Smooth muscle cell (in vitro differentiated cells): ENCODE data around the gene GABPB2. TPM values are rescaled to one million over a fixed set of nuclear protein-coding genes. Genes with fewer than 3 reads are reported as not detected.

ENCODE experiments used
- DNase-seq: peaks from one replicate; lab custom pipeline; 2025; ENCODE audit not compliant: unreplicated experiment; lab: John Stamatoyannopoulos, UW
- H2AFZ ChIP-seq: fragments of 200-600 bp; sonication (generic); 2 replicates; pipeline ENCODE4 v1.6.0; 2016; ENCODE audit warnings: antibody characterized with exemption, low read depth, mild to moderate bottlenecking
- H3F3A ChIP-seq: fragments of 200-600 bp; sonication (generic); 2 replicates; pipeline ENCODE4 v1.6.0; 2017; ENCODE audit warnings: antibody characterized with exemption, low read depth
- H3K27ac ChIP-seq: fragments of 200-600 bp; sonication (generic); 2 replicates; pipeline ENCODE4 v1.5.1; 2016; ENCODE audit warnings: low read depth, mild to moderate bottlenecking
- H3K27me3 ChIP-seq: fragments of 200-600 bp; sonication (generic); 2 replicates; pipeline ENCODE4 v1.6.1; 2016; ENCODE audit warnings: low read depth, mild to moderate bottlenecking
- H3K36me3 ChIP-seq: fragments of 200-600 bp; sonication (generic); 2 replicates; pipeline ENCODE4 v1.5.1; 2016; ENCODE audit warnings: low read depth
- H3K4me1 ChIP-seq: fragments of 200-600 bp; sonication (generic); 2 replicates; pipeline ENCODE4 v1.5.1; 2016; ENCODE audit warnings: low read depth
- H3K4me2 ChIP-seq: fragments of 200-600 bp; sonication (generic); 2 replicates; pipeline ENCODE4 v1.6.0; 2016; ENCODE audit warnings: mild to moderate bottlenecking
- H3K4me3 ChIP-seq: fragments of 200-600 bp; sonication (generic); 2 replicates; pipeline ENCODE4 v1.5.1; 2016; ENCODE audit warnings: mild to moderate bottlenecking
- H3K79me2 ChIP-seq: fragments of 200-600 bp; sonication (generic); 2 replicates; pipeline ENCODE4 v1.6.0; 2016; ENCODE audit warnings: low read depth, mild to moderate bottlenecking
- H3K9ac ChIP-seq: fragments of 200-600 bp; sonication (generic); 2 replicates; pipeline ENCODE4 v1.6.0; 2016; ENCODE audit warnings: low read depth
- H3K9me3 ChIP-seq: fragments of 200-600 bp; sonication (generic); replicated peaks from 2 replicates; pipeline ENCODE4 v1.5.1; 2016; ENCODE audit warnings: low read depth
- H4K20me1 ChIP-seq: fragments of 200-600 bp; sonication (generic); 2 replicates; pipeline ENCODE4 v1.6.0; 2016; ENCODE audit warnings: low read depth
- WGBS: methylation state at CpG from one replicate; pipeline ENCODE4 v1.1.7; 2016; ENCODE audit warnings: low lambda C conversion rate; 5-methylcytosine and 5-hydroxymethylcytosine counted together
- polyA plus RNA-seq: library from polyadenylated mRNA; unstranded; fragments of >200 nt; fragmentation: Nextera tagmentation; extraction: Ambion mirVana; gene quantifications from 2 replicates; pipeline ENCODE4 v1.2.1, GENCODE V29; 2016
- total RNA-seq: library from RNA; depleted of rRNA; stranded (reverse); fragments of >200 nt; gene quantifications from 2 replicates; pipeline ENCODE4 v1.2.3, GENCODE V29; 2014
- TF ChIP-seq, protein P1 (sequence below): fragments of 200-600 bp; sonication (generic); IDR thresholded peaks from 2 replicates; pipeline ENCODE4 v1.5.1; 2017; ENCODE audit warnings: borderline replicate concordance, mild to moderate bottlenecking, antibody characterized with exemption; ENCODE audit not compliant: insufficient read depth, poor library complexity, severe bottlenecking

Gene GABPB2
- total and polyA plus RNA-seq, 2 experiments from 2014 or later: 1.3 to 3.6 TPM

DNA sequence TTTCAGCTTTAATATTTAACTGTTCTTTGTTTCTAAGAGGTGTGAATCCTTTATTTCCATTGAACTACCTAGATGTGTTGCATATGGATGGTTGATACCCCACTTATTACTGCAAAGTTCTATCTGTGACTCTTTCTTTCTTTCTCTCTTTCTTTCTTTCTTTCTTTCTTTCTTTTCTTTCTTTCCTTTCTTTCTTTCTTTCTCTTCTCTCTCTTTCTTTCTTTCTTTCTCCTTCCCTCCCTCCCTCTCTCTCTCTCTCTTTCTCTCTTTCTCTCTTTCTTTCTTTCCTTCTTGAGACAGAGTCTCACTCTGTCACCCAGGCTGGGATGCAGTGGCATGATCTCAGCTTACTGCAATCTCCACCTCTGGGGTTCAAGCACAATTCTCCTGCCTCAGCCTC, 34.1 kb downstream of the GABPB2 start:
- H4K20me1 ChIP-seq: no peaks in the 10 kb centered on the region
- DNase-seq: no peak
- H3K79me2 ChIP-seq: no peaks in the 10 kb centered on the region
- H3K9ac ChIP-seq: no peak overlapping the region
- no peaks in the 10 kb centered on the region for H3K4me1 ChIP-seq
- no peak overlapping the region for H3K4me3 ChIP-seq
- TF ChIP-seq, protein P1, sequence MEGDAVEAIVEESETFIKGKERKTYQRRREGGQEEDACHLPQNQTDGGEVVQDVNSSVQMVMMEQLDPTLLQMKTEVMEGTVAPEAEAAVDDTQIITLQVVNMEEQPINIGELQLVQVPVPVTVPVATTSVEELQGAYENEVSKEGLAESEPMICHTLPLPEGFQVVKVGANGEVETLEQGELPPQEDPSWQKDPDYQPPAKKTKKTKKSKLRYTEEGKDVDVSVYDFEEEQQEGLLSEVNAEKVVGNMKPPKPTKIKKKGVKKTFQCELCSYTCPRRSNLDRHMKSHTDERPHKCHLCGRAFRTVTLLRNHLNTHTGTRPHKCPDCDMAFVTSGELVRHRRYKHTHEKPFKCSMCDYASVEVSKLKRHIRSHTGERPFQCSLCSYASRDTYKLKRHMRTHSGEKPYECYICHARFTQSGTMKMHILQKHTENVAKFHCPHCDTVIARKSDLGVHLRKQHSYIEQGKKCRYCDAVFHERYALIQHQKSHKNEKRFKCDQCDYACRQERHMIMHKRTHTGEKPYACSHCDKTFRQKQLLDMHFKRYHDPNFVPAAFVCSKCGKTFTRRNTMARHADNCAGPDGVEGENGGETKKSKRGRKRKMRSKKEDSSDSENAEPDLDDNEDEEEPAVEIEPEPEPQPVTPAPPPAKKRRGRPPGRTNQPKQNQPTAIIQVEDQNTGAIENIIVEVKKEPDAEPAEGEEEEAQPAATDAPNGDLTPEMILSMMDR: no peak
- no peak overlapping the region for H3K4me2 ChIP-seq
- no peaks in the 10 kb centered on the region for H3K36me3 ChIP-seq
- no peaks in the 10 kb centered on the region for H3K9me3 ChIP-seq
- no peaks in the 10 kb centered on the region for H3K27me3 ChIP-seq
- H2AFZ ChIP-seq: no peak overlapping the region
- no peak overlapping the region for H3K27ac ChIP-seq
- no peaks in the 10 kb centered on the region for H3F3A ChIP-seq

DNA sequence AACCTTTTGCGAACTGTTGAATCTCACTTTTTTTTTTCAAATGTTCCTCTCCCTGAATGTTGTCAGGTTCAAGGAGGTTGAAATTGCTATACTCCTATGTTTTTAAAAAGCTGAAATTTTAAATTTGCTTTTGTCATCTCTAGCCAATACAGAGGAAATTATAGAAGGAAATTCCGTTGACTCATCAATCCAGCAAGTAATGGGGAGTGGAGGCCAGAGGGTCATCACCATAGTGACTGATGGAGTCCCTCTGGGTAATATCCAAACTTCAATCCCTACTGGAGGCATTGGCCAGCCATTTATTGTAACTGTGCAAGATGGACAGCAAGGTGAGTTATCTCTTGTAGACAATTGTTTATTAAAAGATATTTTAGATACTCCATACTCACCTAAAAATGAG, 36.3 kb downstream of the GABPB2 start:
- 87% methylated on average over 2 of the region's 2 CpGs for WGBS
- Histone ChIP-seq H4K20me1 (no peaks in the 10 kb centered on the region), H3K4me2 (no peak overlapping the region)

DNA sequence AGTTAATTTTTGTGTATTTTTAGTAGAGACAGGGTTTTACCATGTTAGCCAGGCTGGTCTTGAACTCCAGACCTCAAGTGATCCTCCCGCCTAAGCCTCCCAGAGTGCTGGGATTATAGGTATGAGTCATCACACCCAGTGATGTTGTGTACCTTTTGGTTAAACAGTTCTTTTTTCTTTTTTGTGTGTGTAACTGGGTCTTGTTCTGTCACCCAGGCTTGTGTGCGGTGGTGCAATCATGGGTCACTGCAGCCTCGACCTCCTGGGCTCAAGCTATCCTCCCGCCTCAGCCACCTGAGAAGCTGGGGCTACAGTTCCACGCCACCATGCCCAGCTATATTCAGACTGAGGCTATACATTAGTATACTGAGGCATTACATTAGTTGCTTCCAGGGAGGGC, 37.8 kb downstream of the GABPB2 start:
- no peak for DNase-seq
- Histone ChIP-seq H3F3A (no peaks in the 10 kb centered on the region), H3K4me1 (no peaks in the 10 kb centered on the region), H3K36me3 (no peaks in the 10 kb centered on the region), H3K9ac (no peak overlapping the region), H3K4me2 (no peak overlapping the region), H3K79me2 (no peaks in the 10 kb centered on the region), H3K4me3 (no peak overlapping the region), H3K27ac (no peak overlapping the region), H3K9me3 (no peaks in the 10 kb centered on the region), H4K20me1 (no peaks in the 10 kb centered on the region), H2AFZ (no peak overlapping the region), H3K27me3 (no peaks in the 10 kb centered on the region)
- 90% methylated on average over 5 of the region's 5 CpGs for WGBS
- TF ChIP-seq, protein P1: no peak

More for the DNA sequence above, 36.3 kb downstream of the GABPB2 start:
- H3K4me3 ChIP-seq: no peak overlapping the region
- no peaks in the 10 kb centered on the region for H3K4me1 ChIP-seq
- no peaks in the 10 kb centered on the region for H3K36me3 ChIP-seq
- H3K27me3 ChIP-seq: no peaks in the 10 kb centered on the region
- TF ChIP-seq, protein P1: no peak
- DNase-seq: no peak
- H3K27ac ChIP-seq: no peak overlapping the region
- H3K9me3 ChIP-seq: no peaks in the 10 kb centered on the region
- H2AFZ ChIP-seq: no peak overlapping the region
- no peaks in the 10 kb centered on the region for H3K79me2 ChIP-seq
- H3F3A ChIP-seq: no peaks in the 10 kb centered on the region
- no peak overlapping the region for H3K9ac ChIP-seq

DNA sequence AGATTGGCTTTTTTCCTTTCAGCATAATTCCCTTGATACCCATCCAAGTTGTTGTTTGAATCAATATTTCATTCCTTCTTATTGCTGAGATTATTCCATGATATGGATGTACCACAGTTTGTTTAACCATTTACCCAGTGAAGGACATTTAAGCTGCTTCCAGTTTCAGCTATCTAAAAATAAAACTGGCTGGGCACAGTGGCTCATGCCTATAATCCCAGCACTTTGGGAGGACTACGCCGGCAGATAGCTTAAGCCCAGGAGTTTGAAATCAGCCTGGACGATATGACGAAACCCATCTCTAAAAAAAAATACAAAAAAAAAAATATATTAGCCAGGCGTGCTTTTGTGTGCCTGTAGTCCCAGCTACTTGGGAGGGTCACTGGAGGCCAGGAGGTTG, 43.3 kb downstream of the GABPB2 start:
- Histone ChIP-seq H3K27ac (no peak overlapping the region), H3K9me3 (no peaks in the 10 kb centered on the region), H3K4me3 (no peak overlapping the region), H3K27me3 (no peaks in the 10 kb centered on the region), H3K9ac (no peak overlapping the region), H3K79me2 (no peaks in the 10 kb centered on the region), H3F3A (no peaks in the 10 kb centered on the region), H3K36me3 (no peaks in the 10 kb centered on the region), H3K4me1 (no peaks in the 10 kb centered on the region), H2AFZ (no peak overlapping the region), H4K20me1 (no peaks in the 10 kb centered on the region), H3K4me2 (no peak overlapping the region)
- no peak for DNase-seq
- WGBS: 82% methylated on average over 5 of the region's 5 CpGs
- TF ChIP-seq, protein P1: no peak
